K562 (cell line): ENCODE data around the gene LSP1. TPM values are rescaled to one million over a fixed set of nuclear protein-coding genes. Genes with fewer than 3 reads are reported as not detected.

Source experiments
- ATAC-seq: fragments of 200-7000 bp; cut with Tn5 transposase; 3 replicates; pipeline ENCODE4 v1.9.1; 2020; ENCODE audit warnings: moderate library complexity
- BruUV-seq: library from RNA; stranded (reverse); fragments of 400-500 nt; replicated peaks from 2 replicates; lab custom pipeline; 2021; lab: Mats Ljungman, UMichigan
- CTCF ChIA-PET: fragments of 300-600 bp; formaldehyde crosslinking; extraction: SDS; loops from one replicate; lab custom pipeline; 2021; ENCODE audit warnings: low intra/inter-chr PET ratio; lab: Yijun Ruan, JAX
- POLR2A ChIA-PET: fragments of 300-600, 350-650 bp; sonication (Branson Sonifier 250); formaldehyde crosslinking; extraction: SDS; loops from one replicate; lab custom pipeline; 2021; ENCODE audit warnings: antibody characterized with exemption, inconsistent platforms; lab: Yijun Ruan, JAX
- DNase-seq, 4 experiments: peaks; one replicate each; pipeline versions ENCODE4 v3.0.0 to v3.0.0-alpha.2; 2011 to 2018; ENCODE audit warnings: low spot score in 3 of 4, mixed read lengths in 3 of 4; ENCODE audit errors: extremely low read depth in 1 of 4
- FAIRE-seq: peaks from 2 replicates; lab custom pipeline; 2011; peaks lifted over from hg19 to GRCh38; lab: Jason Lieb, UNC
- H2AFZ ChIP-seq: 2 replicates; pipeline ENCODE4 v1.6.0; 2011; ENCODE audit warnings: low read depth, low read length, control low read depth, inconsistent platforms
- H3K27ac ChIP-seq: fragments of 200-600 bp; 3 replicates; pipeline ENCODE4 v1.8.0; 2011; ENCODE audit warnings: low read depth, mild to moderate bottlenecking, control low read depth, inconsistent platforms, low read length, moderate library complexity, mixed read lengths; ENCODE audit errors: extremely low read depth
- H3K27me3 ChIP-seq, 2 experiments: fragments of 300-600 bp in 1 of 2; 2 replicates in 1 of 2; 3 replicates in 1 of 2; pipeline versions ENCODE4 v1.6.0 to v1.8.0; 2011; ENCODE audit warnings: inconsistent platforms in 2 of 2, low read length in 2 of 2, mild to moderate bottlenecking in 1 of 2, mixed read lengths in 1 of 2, moderate library complexity in 1 of 2; ENCODE audit not compliant: control insufficient read depth in 2 of 2, insufficient read depth in 2 of 2
- H3K36me3 ChIP-seq: fragments of 300-600 bp; 3 replicates; pipeline ENCODE4 v1.8.0; 2011; ENCODE audit warnings: mild to moderate bottlenecking, low read length, inconsistent platforms; ENCODE audit not compliant: control insufficient read depth, insufficient read depth
- H3K4me1 ChIP-seq, 2 experiments: fragments of 200-600 bp in 1 of 2; replicated peaks in 1 of 2; 2 replicates in 1 of 2; 3 replicates in 1 of 2; pipeline versions ENCODE4 v1.5.1 to v1.8.0; 2011; ENCODE audit warnings: inconsistent platforms in 2 of 2, low read length in 2 of 2, mild to moderate bottlenecking in 1 of 2, mixed read lengths in 1 of 2, moderate library complexity in 1 of 2; ENCODE audit not compliant: control insufficient read depth in 2 of 2, insufficient read depth in 2 of 2
- H3K4me2 ChIP-seq: 2 replicates; pipeline ENCODE4 v1.6.1; 2011; ENCODE audit warnings: low read length, control low read depth, inconsistent platforms, mixed read lengths; ENCODE audit not compliant: insufficient read depth
- H3K4me3 ChIP-seq: fragments of 200-600 bp; sonication (generic), shearing (Covaris generic); 2 replicates; pipeline ENCODE4 v1.5.1; 2016; ENCODE audit warnings: control low read depth, inconsistent platforms
- H3K79me2 ChIP-seq: fragments of 200-600 bp; 3 replicates; pipeline ENCODE4 v1.8.0; 2011; ENCODE audit warnings: low read length, inconsistent platforms; ENCODE audit not compliant: control insufficient read depth, insufficient read depth
- H3K9ac ChIP-seq, 2 experiments: 2 replicates each; pipeline versions ENCODE4 v1.6.0 to v1.6.1; 2011; ENCODE audit warnings: low read depth in 2 of 2, low read length in 2 of 2, control low read depth in 1 of 2, inconsistent platforms in 1 of 2, mild to moderate bottlenecking in 1 of 2, mixed read lengths in 1 of 2; ENCODE audit not compliant: insufficient read depth in 1 of 2
- H3K9me1 ChIP-seq: one replicate; pipeline ENCODE4 v1.6.0; 2011; ENCODE audit warnings: inconsistent platforms, mild to moderate bottlenecking, low read length, moderate library complexity; ENCODE audit not compliant: control insufficient read depth, insufficient read depth
- H3K9me3 ChIP-seq: replicated peaks from 2 replicates; pipeline ENCODE4 v1.5.1; 2011; ENCODE audit warnings: low read depth, low read length, inconsistent platforms; ENCODE audit not compliant: control insufficient read depth, insufficient read depth
- H4K20me1 ChIP-seq: replicated peaks from 2 replicates; pipeline ENCODE4 v1.6.1; 2011; ENCODE audit warnings: low read length, inconsistent platforms, mixed read lengths; ENCODE audit not compliant: control insufficient read depth, insufficient read depth
- CHD7 ChIP-seq: fragments of 200-600 bp; sonication (generic); IDR thresholded peaks from one replicate; pipeline ENCODE4 v1.6.1; 2012; ENCODE audit warnings: mild to moderate bottlenecking, low read depth, low read length, inconsistent platforms
- CUX1 ChIP-seq: fragments of 200-800 bp; sonication (Bioruptor generic); IDR thresholded peaks from 2 replicates; pipeline ENCODE4 v1.6.1; 2016; ENCODE audit warnings: missing genetic modification characterization, missing compliant biosample characterization
- TAF9B ChIP-seq: fragments of 450-650 bp; IDR thresholded peaks from 2 replicates; pipeline ENCODE4 v1.6.1; 2018; ENCODE audit warnings: mild to moderate bottlenecking; ENCODE audit not compliant: partially characterized antibody
- ZNF584 ChIP-seq: fragments of 200-800 bp; sonication (Bioruptor generic); IDR thresholded peaks from 2 replicates; pipeline ENCODE4 v1.6.1; 2016; ENCODE audit warnings: low read depth, mild to moderate bottlenecking, missing genetic modification characterization, missing compliant biosample characterization
- WGBS: fragments of 100-300 bp; shearing (Covaris generic); methylation state at CpG from one replicate; pipeline ENCODE4 v1.1.6; 2016; ENCODE audit warnings: low coverage, mixed read lengths; ENCODE audit not compliant: insufficient coverage; ENCODE audit errors: missing lambda C conversion rate; 5-methylcytosine and 5-hydroxymethylcytosine counted together
- in situ Hi-C: fragments of 300-500 bp; cut with MboI; formaldehyde crosslinking; loops from 4 replicates; pipeline ENCODE4 v1.15.0; 2018; ENCODE audit warnings: inconsistent platforms, mixed read lengths
- intact Hi-C: fragments of 100-400 bp; cut with micrococcal nuclease; formaldehyde crosslinking; loops from 2 replicates; pipeline ENCODE4 v1.14.2; 2022
- polyA plus RNA-seq, 8 experiments: library from polyadenylated mRNA; depleted of rRNA in 4 of 8; stranded (reverse) in 5 of 8; unstranded in 3 of 8; fragments of >200 nt; fragmentation: Nextera tagmentation in 2 of 8; fragmentation: Illumina TruSeq in 1 of 8; extraction: Ambion mirVana in 2 of 8; extraction: Trizol in 1 of 8; gene quantifications; 2 replicates each; pipeline versions ENCODE4 v1.2.1 to v1.2.3, GENCODE V29; 2011 to 2014; ENCODE audit warnings: inconsistent platforms in 1 of 8, missing spikeins in 1 of 8
- total RNA-seq, 7 experiments: library from RNA; depleted of rRNA in 6 of 7; stranded (reverse); fragments of >200 nt in 6 of 7; fragmentation: Illumina TruSeq in 2 of 7; extraction: Trizol in 2 of 7; gene quantifications; 2 replicates each; pipeline versions ENCODE4 v1.2.1 to v1.2.3, GENCODE V29; 2011 to 2021; ENCODE audit warnings: low replicate concordance in 1 of 7

LSP1 gene
- total and polyA plus RNA-seq, 9 of the 15 experiments (the other 6 are each of a cell fraction or from before 2014, with no cell fraction given): 0.08 to 2.9 (median 0.65) TPM; not detected in 2

GRCh38 chr11:1932105-1932480 is 79.2 kb downstream of the LSP1 start:
- no peak for FAIRE-seq
- intact Hi-C loops: no loop called here
- no peak for TF ChIP-seq CHD7
- TF ChIP-seq TAF9B: no peak
- no peak for TF ChIP-seq ZNF584
- TF ChIP-seq CUX1: no peak

More at GRCh38 chr11:1932105-1932480, 79.2 kb downstream of the LSP1 start:
- H3K36me3 ChIP-seq: no peaks in the 10 kb centered on the region
- no peak overlapping the region for H3K9ac ChIP-seq
- H3K27ac ChIP-seq: no peak overlapping the region
- no peak overlapping the region for H2AFZ ChIP-seq
- H3K79me2 ChIP-seq: no peaks in the 10 kb centered on the region
- H3K4me1 ChIP-seq: peaks cover 0 to 41% of the 10 kb centered on the region in 2 experiments; a peak in 2 of 5 replicates
- no peaks in the 10 kb centered on the region for H3K9me1 ChIP-seq
- H4K20me1 ChIP-seq: peaks cover 17% of the 10 kb centered on the region; the same call in 1 of the 2 replicates
- no TSS peak for BruUV-seq
- peaks cover 40 to 92% of the 10 kb centered on the region in 2 experiments; a peak in 4 of 5 replicates for H3K27me3 ChIP-seq
- CTCF ChIA-PET: no interaction called here
- no peak for DNase-seq
- in situ Hi-C loops: no loop called here
- H3K9me3 ChIP-seq: no peaks in the 10 kb centered on the region
- ATAC-seq: no peak
- H3K4me3 ChIP-seq: no peak overlapping the region
- POLR2A ChIA-PET: interaction anchor here (0.8 to 0.9 kb wide), 2 partner anchors 55 to 77 kb away, joined by 3 read pairs; no protein-coding TSS in a partner anchor
- H3K4me2 ChIP-seq: no peak overlapping the region
- 9% methylated on average over 7 of the region's 11 CpGs for WGBS
